ENCODE results near the gene MMAA.
A peak's percentile ranks its signal among the peaks of the same experiment; 100 is the strongest.
"Not testable (repeated sequence)": the region's sequence is repeated elsewhere in the genome, so short reads cannot be mapped to it uniquely, and the experiment has no call there.

The MMAA gene

GRCh38 chr4:145618932-145619638 is at the start of gene MMAA:
TSS of gene MMAA (plus strand) at chr4:145619385. CDS start at chr4:145639140, 19,755 bp downstream.
- peak; percentile 97 for DNase-seq (ENCODE audit: low read depth)

DNA sequence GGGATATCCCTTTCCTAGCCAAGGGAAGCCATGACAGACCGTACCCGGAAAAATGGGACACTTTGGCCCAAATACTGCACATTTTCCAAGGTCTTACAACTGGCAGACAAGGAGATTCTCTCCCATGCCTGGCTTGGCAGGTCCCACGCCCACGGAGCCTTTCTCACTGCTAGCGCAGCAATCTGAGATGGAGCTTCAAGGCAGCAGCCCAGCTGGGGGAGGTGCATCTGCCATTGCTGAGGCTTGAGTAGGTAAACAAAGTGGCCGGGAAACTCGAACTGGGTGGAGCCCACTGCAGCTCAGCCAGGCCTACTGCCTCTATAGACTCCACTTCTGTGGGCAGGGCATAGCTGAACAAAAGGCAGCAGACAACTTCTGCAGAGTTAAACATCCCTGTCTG is 44.6 kb upstream of the MMAA start:
- DNase-seq (ENCODE audit: low read depth), result not testable (repeated sequence)

DNA sequence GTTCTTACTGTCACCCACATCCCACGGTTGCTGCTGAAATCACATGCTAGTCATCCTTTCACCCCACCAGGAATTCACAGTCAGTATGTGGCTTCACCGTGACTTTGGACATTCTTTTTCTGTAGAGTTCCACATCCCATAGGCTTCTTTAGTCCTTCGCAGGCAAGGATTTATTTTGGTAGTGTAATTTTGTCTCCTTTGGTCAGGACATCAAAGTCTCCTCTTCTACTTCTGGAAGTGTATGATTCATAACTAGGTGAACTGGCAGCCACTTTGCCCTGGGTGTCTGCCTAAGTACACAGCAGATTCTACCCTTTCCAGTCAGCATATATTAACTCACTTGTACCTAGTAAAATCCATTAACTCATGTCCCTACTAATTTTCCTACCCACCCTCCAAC is 38.3 kb upstream of the MMAA start:
- no peak for DNase-seq (ENCODE audit: low read depth)

- no peak for DNase-seq (ENCODE audit: low read depth)
These were observed 35.8 kb upstream of the MMAA start for GRCh38 chr4:145583191-145584055.

DNA sequence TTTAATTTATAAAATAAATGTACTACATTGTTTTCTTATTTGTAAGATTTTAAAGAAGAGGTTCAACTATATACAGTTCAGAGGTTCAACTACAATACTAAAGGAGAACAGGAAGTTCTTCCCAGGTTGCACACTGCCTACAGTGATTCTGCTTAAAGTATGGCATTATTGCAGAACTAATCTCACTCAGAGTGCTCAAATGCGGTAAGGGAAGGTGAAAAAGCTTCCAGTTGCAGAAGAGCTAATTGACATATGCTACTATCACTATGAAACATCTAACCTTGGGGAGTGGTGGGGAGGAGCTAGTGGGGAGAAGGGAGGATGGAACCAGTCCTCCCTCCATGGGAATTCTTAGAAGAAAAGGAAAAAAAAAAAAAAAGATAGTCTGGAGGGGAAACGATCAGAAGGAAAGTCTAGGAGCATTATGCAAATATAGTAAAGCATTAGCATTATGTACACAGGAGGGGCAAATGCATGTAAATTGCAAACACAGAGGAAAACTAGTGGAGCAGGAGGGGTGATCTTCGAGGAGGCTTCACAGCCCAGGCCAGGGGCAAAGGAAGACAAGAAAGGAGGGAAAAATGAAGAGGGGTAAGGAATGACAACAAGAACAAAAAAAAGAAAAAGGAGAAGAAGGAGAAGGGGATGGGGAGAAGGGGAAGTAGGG is 32.0 kb upstream of the MMAA start:
- no peak for DNase-seq (ENCODE audit: low read depth)

DNA sequence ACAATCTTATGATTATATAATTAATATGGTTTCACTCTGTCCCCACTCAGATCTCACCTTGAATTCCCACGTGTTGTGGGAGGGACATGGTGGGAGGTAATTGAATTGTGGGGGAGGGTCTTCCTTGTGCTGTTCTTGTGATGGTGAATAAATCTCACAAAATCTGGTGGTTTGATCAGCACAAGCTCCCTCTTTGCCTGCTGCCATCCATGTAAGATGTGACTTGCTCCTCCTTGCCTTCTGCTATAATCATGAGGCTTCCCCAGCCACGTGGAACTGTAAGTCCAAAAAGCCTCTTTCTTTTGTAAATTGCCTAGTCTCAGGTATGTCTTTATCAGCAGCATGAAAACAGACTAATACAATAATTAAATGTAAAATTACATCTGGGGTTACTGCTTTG is 29.8 kb upstream of the MMAA start:
- not testable (repeated sequence) for DNase-seq (ENCODE audit: low read depth)

GRCh38 chr4:145589916-145590702 is 29.1 kb upstream of the MMAA start:
- no peak for DNase-seq (ENCODE audit: low read depth)

- no peak for DNase-seq (ENCODE audit: low read depth)
These were observed 16.9 kb upstream of the MMAA start for GRCh38 chr4:145602129-145602760.

DNA sequence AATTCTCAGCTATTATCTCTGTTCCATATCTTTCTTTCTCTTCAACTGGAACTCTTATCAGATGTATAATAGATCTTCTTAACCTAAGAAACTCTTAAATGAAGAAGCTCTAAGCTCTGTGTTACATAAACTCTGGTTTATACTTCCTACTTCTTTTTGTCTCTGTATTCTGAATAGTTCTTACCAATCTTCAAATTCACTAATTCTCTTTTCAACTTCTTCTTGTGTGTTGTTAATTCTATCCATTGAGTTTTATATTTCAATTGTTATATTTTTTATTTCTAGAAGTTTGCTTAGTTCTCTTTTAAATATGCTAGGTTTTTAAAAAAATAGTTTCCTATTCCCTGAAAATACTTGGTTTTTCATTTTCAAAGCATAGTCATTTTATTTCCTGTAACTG is 13.2 kb upstream of the MMAA start:
- DNase-seq (ENCODE audit: low read depth), result no peak

DNA sequence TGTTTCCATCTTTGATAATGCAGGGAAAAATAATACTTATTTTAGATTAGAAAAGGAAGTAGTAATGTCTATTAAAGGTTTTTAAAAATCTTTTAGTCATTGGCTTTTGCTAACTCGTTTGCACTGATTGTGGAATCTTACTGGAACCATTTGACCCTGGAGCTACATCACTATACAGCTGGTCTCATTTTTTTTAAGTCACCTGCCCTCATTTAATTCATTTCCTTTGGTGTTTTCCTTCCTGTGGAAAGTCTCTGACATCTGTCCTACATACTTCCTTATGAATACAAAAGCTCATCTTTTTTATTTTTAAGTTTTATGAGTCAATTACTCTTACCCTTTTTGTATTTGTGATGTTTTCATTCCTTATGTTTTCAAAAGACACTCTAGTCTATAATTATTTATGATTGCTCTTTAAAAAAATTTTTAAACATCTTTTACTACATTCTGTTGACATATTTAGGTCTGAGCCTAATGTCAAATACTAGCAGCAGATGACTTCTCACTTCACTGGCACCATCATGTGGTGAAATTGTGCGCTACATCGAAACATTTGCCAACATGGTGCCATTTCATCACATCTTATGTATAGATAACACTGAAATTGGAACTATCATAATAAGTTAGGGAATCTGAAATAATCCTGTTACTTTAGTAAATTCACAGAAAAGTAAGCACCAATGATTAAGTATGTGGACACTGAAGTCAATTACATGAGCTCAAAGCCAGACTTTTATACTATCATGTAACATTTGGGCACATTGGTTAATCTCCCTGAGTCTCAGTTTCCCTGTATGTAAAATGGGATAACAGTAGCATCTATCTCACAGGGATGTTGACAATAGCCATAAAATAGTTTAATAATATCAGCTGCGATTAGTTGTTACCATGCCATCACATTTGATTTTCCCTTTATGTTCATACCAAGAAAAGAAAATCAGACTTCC is 9.4 kb upstream of the MMAA start:
- DNase-seq (ENCODE audit: low read depth), result peak; percentile 45

- DNase-seq (ENCODE audit: low read depth), result no peak
These were observed 5.5 kb upstream of the MMAA start for GRCh38 chr4:145613566-145614232.

DNA sequence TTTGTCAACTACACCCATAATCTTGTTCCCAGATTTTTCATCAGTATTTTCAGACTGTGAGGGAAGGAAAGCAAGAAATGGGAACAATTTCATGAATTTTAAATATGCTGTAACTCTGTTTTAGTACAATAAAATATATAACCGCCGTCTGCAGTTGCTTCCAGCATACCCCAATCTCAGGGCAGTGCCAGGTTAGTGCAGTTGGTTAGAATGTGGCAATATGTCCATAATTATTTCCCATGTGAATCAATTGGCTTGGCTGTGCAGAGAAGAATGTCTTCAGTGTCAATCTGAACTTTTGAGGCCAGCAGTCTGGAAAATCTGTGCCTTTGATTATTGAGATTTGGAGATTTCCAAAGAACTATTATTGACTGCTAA is 5.0 kb upstream of the MMAA start:
- no peak for DNase-seq (ENCODE audit: low read depth)

- DNase-seq (ENCODE audit: low read depth), result no peak
These were observed 814 bp upstream of the MMAA start for GRCh38 chr4:145618210-145618931.

- DNase-seq (ENCODE audit: low read depth), result peak; percentile 30
These were observed 433 bp downstream of the MMAA start for GRCh38 chr4:145619639-145619996.

DNA sequence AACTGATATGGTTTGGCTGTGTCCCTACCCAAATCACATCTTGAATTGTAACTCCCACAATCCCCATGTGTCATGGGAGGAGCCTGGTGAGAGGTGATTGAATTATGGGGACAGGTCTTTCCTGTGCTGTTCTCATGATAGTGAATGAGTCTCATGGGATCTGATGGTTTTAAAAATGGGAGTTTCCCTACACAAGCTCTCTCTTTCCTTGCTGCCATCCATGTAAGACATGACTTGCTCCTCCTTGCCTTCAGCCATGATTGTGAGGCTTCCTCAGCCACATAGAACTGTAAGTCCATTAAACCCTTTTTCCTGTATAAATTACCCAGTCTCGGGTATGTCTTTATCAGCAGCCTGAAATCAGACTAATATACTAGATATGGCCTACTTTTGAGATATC is 2.9 kb downstream of the MMAA start:
- DNase-seq (ENCODE audit: low read depth), result not testable (repeated sequence)

DNA sequence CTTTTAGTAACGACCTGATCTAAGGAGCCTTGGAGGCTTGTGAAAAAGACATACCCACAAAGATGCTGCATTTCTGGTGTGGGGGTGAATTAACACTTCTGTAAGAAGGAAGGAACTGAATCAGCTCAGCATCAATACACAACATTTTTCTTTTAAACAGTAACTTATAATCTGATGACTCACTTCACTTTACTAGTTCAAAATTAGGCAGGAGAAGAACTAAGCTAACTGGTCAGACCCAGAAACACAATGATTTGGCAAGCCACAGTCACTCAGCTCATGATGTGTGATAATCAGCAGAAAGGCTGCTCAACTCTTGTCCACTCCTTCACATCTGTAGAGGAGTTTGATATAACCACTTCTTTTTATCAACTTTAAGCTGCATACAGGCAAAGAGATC is 4.6 kb downstream of the MMAA start:
- no peak for DNase-seq (ENCODE audit: low read depth)

DNA sequence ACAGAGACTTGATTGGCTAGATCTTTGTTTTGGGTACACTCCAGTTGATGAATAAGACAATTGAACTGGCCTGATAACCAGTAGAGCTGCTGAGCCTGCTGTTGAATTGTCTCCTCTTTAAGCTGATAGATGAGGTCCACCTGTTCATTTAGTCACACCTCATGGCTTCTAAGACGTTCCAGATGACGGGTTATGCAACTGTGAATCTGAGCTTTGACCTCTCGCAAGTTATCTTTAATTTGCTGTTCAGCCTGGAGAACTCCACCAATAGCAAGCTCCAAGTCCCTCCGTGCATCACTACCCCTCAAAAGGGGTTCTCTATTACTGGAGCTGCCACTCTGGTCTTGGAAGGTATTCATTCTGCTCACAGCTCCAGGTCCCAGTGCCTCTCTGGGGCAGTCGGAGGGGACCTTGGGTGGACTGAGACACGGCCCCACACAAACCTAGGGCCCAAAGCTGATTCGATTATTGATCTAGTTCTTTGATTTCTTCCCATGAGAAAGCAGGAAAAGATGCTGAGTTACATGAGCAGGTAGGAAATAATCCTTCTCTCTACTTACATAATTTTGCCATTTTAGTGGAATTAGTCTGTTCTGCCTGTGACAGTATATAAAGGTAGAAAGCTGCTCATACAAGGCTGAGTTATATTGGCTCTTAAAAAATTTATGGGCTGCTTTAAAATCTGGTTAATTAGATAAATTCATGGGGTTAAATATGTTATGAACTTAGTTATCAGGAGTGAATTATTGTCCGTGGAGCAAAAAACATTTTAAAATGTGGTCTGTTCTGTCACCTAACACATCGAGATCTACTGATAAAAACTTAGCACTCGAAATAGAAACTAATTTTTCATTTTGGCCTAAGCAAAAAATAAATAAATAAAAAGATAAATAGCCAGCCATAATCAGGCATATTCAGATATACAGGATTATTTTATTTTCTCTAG is 6.8 kb downstream of the MMAA start:
- DNase-seq (ENCODE audit: low read depth), result no peak

GRCh38 chr4:145626623-145626982 is 7.4 kb downstream of the MMAA start:
- DNase-seq (ENCODE audit: low read depth), result no peak

Measured in activated T-cell treated with anti-CD3 and anti-CD28 coated beads for 48 hours (primary cell).